ENCODE data around the gene ENGASE.

ENGASE gene

GRCh38 chr17:79089720-79090442 lies 15.3 kb downstream of the ENGASE start:
- Histone ChIP-seq H3K36me3 (replicated peaks in 1 of 2; ENCODE audit: control insufficient read depth in 2 of 2, insufficient read depth in 2 of 2, low read length in 2 of 2) (peaks cover 3 to 9% of the 10 kb centered on the region in 2 donors), H2BK15ac (ENCODE audit: low read length) (no peak overlapping the region), H2AFZ (ENCODE audit: low read length) (no peak overlapping the region), H3K23ac (ENCODE audit: low read depth, low read length, poor library complexity) (no peak overlapping the region), H2BK5ac (ENCODE audit: low read length) (no peak overlapping the region), H3K4me2 (ENCODE audit: insufficient read depth, low read length, poor library complexity, severe bottlenecking) (no peak overlapping the region), H3K4ac (ENCODE audit: low read length) (no peak overlapping the region), H3K79me1 (ENCODE audit: low read depth, low read length) (no peaks in the 10 kb centered on the region), H3K27me3 (ENCODE audit: control insufficient read depth in 3 of 3, insufficient read depth in 3 of 3, low read depth in 1 of 3, low read length in 3 of 3) (peaks cover 0 to 5% (median 0%) of the 10 kb centered on the region in 3 experiments), H2BK12ac (ENCODE audit: low read length) (peak overlapping the region; percentile 73), H3K4me3 (ENCODE audit: low read length in 2 of 2) (no peak overlapping the region), H3K4me1 (ENCODE audit: control insufficient read depth in 2 of 2, insufficient read depth in 1 of 2, low read depth in 1 of 2, low read length in 2 of 2) (peaks cover 0 to 4% of the 10 kb centered on the region in 2 donors), H2BK120ac (ENCODE audit: low read depth, low read length) (no peak overlapping the region), H3K9ac (ENCODE audit: low read depth, low read length, poor library complexity) (peak overlapping the region; percentile 9), H4K8ac (ENCODE audit: low read depth, low read length) (no peak overlapping the region), H4K91ac (ENCODE audit: low read depth, low read length, poor library complexity) (no peak overlapping the region), H3K14ac (ENCODE audit: low read length) (peak overlapping the region; percentile 63), H3K9me3 (replicated peaks in 1 of 2; ENCODE audit: control insufficient read depth in 2 of 2, insufficient read depth in 1 of 2, low read depth in 1 of 2, low read length in 2 of 2) (no peaks in the 10 kb centered on the region), H3K27ac (replicated peaks; ENCODE audit: low read length) (no peak overlapping the region), H2AK5ac (ENCODE audit: low read depth, low read length) (peak overlapping the region; percentile 70), H3K18ac (ENCODE audit: low read length) (peak overlapping the region; percentile 57)
- WGBS, 2 donors (ENCODE audit: extremely low coverage in 2 of 2, insufficient read length in 2 of 2, insufficient replicate concordance in 1 of 2), result no CpG with 5 or more reads among the region's 31 CpGs
- no peak for DNase-seq (ENCODE audit: low spot score)

- Histone ChIP-seq H3K4ac (ENCODE audit: low read length) (no peak overlapping the region), H2BK15ac (ENCODE audit: low read length) (no peak overlapping the region), H2BK12ac (ENCODE audit: low read length) (no peak overlapping the region), H2BK5ac (ENCODE audit: low read length) (peak overlapping the region; percentile 53), H3K14ac (ENCODE audit: low read length) (no peak overlapping the region), H4K8ac (ENCODE audit: low read depth, low read length) (peak overlapping the region; percentile 43), H3K9ac (ENCODE audit: low read depth, low read length, poor library complexity) (no peak overlapping the region), H2BK120ac (ENCODE audit: low read depth, low read length) (no peak overlapping the region), H3K4me2 (ENCODE audit: insufficient read depth, low read length, poor library complexity, severe bottlenecking) (no peak overlapping the region), H3K9me3 (replicated peaks in 1 of 2; ENCODE audit: control insufficient read depth in 2 of 2, insufficient read depth in 1 of 2, low read depth in 1 of 2, low read length in 2 of 2) (no peaks in the 10 kb centered on the region), H3K18ac (ENCODE audit: low read length) (peak overlapping the region; percentile 83), H3K4me3 (ENCODE audit: low read length in 2 of 2) (no peak overlapping the region), H3K23ac (ENCODE audit: low read depth, low read length, poor library complexity) (peak overlapping the region; percentile 85), H4K91ac (ENCODE audit: low read depth, low read length, poor library complexity) (no peak overlapping the region), H3K27me3 (ENCODE audit: control insufficient read depth in 3 of 3, insufficient read depth in 3 of 3, low read depth in 1 of 3, low read length in 3 of 3) (peaks cover 0 to 8% (median 0%) of the 10 kb centered on the region in 3 experiments), H2AK5ac (ENCODE audit: low read depth, low read length) (peak overlapping the region; percentile 75), H3K27ac (replicated peaks; ENCODE audit: low read length) (no peak overlapping the region), H3K36me3 (replicated peaks in 1 of 2; ENCODE audit: control insufficient read depth in 2 of 2, insufficient read depth in 2 of 2, low read length in 2 of 2) (peaks cover 2 to 3% of the 10 kb centered on the region in 2 donors), H3K4me1 (ENCODE audit: control insufficient read depth in 2 of 2, insufficient read depth in 1 of 2, low read depth in 1 of 2, low read length in 2 of 2) (peaks cover 0 to 4% of the 10 kb centered on the region in 2 donors), H2AFZ (ENCODE audit: low read length) (no peak overlapping the region), H3K79me1 (ENCODE audit: low read depth, low read length) (no peaks in the 10 kb centered on the region)
- no CpG with 5 or more reads among the region's 32 CpGs for WGBS, 2 donors (ENCODE audit: extremely low coverage in 2 of 2, insufficient read length in 2 of 2, insufficient replicate concordance in 1 of 2)
- no peak for DNase-seq (ENCODE audit: low spot score)
Measured at GRCh38 chr17:79090443-79091225, 16.0 kb downstream of the ENGASE start.

- Histone ChIP-seq H2AK5ac (ENCODE audit: low read depth, low read length) (peak overlapping the region; percentile 75), H2BK5ac (ENCODE audit: low read length) (peak overlapping the region; percentile 53), H3K4me2 (ENCODE audit: insufficient read depth, low read length, poor library complexity, severe bottlenecking) (no peak overlapping the region), H3K9me3 (replicated peaks in 1 of 2; ENCODE audit: control insufficient read depth in 2 of 2, insufficient read depth in 1 of 2, low read depth in 1 of 2, low read length in 2 of 2) (no peaks in the 10 kb centered on the region), H4K91ac (ENCODE audit: low read depth, low read length, poor library complexity) (peak overlapping the region; percentile 12), H2BK120ac (ENCODE audit: low read depth, low read length) (no peak overlapping the region), H2BK12ac (ENCODE audit: low read length) (no peak overlapping the region), H3K79me1 (ENCODE audit: low read depth, low read length) (no peaks in the 10 kb centered on the region), H3K4ac (ENCODE audit: low read length) (peak overlapping the region; percentile 53), H3K14ac (ENCODE audit: low read length) (no peak overlapping the region), H4K8ac (ENCODE audit: low read depth, low read length) (peak overlapping the region; percentile 43), H3K36me3 (replicated peaks in 1 of 2; ENCODE audit: control insufficient read depth in 2 of 2, insufficient read depth in 2 of 2, low read length in 2 of 2) (peaks cover 2 to 3% of the 10 kb centered on the region in 2 donors), H3K4me1 (ENCODE audit: control insufficient read depth in 2 of 2, insufficient read depth in 1 of 2, low read depth in 1 of 2, low read length in 2 of 2) (peaks cover 0 to 4% of the 10 kb centered on the region in 2 donors), H3K4me3 (ENCODE audit: low read length in 2 of 2) (no peak overlapping the region), H3K23ac (ENCODE audit: low read depth, low read length, poor library complexity) (peak overlapping the region; percentile 85), H3K27ac (replicated peaks; ENCODE audit: low read length) (no peak overlapping the region), H2AFZ (ENCODE audit: low read length) (no peak overlapping the region), H3K18ac (ENCODE audit: low read length) (peak overlapping the region; percentile 83), H2BK15ac (ENCODE audit: low read length) (no peak overlapping the region), H3K9ac (ENCODE audit: low read depth, low read length, poor library complexity) (peak overlapping the region; percentile 2), H3K27me3 (ENCODE audit: control insufficient read depth in 3 of 3, insufficient read depth in 3 of 3, low read depth in 1 of 3, low read length in 3 of 3) (peaks cover 0 to 12% (median 0%) of the 10 kb centered on the region in 3 experiments)
- DNase-seq (ENCODE audit: low spot score), result no peak
- WGBS, 2 donors (ENCODE audit: extremely low coverage in 2 of 2, insufficient read length in 2 of 2, insufficient replicate concordance in 1 of 2), result no CpG with 5 or more reads among the region's 10 CpGs
Measured at GRCh38 chr17:79091226-79091670, 16.6 kb downstream of the ENGASE start.

- H3K4me1 ChIP-seq (ENCODE audit: control insufficient read depth in 2 of 2, insufficient read depth in 1 of 2, low read depth in 1 of 2, low read length in 2 of 2), result peaks cover 0 to 4% of the 10 kb centered on the region in 2 donors
- H3K18ac ChIP-seq (ENCODE audit: low read length), result no peak overlapping the region
- H3K9me3 ChIP-seq (replicated peaks in 1 of 2; ENCODE audit: control insufficient read depth in 2 of 2, insufficient read depth in 1 of 2, low read depth in 1 of 2, low read length in 2 of 2), result no peaks in the 10 kb centered on the region
- H3K4me3 ChIP-seq (ENCODE audit: low read length in 2 of 2), result no peak overlapping the region
- no peak overlapping the region for H3K27ac ChIP-seq (replicated peaks; ENCODE audit: low read length)
- WGBS, 2 donors (ENCODE audit: extremely low coverage in 2 of 2, insufficient read length in 2 of 2, insufficient replicate concordance in 1 of 2), result no CpG with 5 or more reads among the region's 4 CpGs
- H3K79me1 ChIP-seq (ENCODE audit: low read depth, low read length), result no peaks in the 10 kb centered on the region
- H4K8ac ChIP-seq (ENCODE audit: low read depth, low read length), result no peak overlapping the region
- no peak overlapping the region for H2BK12ac ChIP-seq (ENCODE audit: low read length)
- H2BK120ac ChIP-seq (ENCODE audit: low read depth, low read length), result no peak overlapping the region
- H2AK5ac ChIP-seq (ENCODE audit: low read depth, low read length), result no peak overlapping the region
- H3K4me2 ChIP-seq (ENCODE audit: insufficient read depth, low read length, poor library complexity, severe bottlenecking), result no peak overlapping the region
- H3K4ac ChIP-seq (ENCODE audit: low read length), result no peak overlapping the region
- H3K23ac ChIP-seq (ENCODE audit: low read depth, low read length, poor library complexity), result peak overlapping the region; percentile 26
- H2BK5ac ChIP-seq (ENCODE audit: low read length), result no peak overlapping the region
- H4K91ac ChIP-seq (ENCODE audit: low read depth, low read length, poor library complexity), result no peak overlapping the region
- peaks cover 0 to 12% (median 2%) of the 10 kb centered on the region in 3 experiments for H3K27me3 ChIP-seq (ENCODE audit: control insufficient read depth in 3 of 3, insufficient read depth in 3 of 3, low read depth in 1 of 3, low read length in 3 of 3)
- H2BK15ac ChIP-seq (ENCODE audit: low read length), result no peak overlapping the region
- H3K14ac ChIP-seq (ENCODE audit: low read length), result no peak overlapping the region
- peaks cover 2 to 3% of the 10 kb centered on the region in 2 donors for H3K36me3 ChIP-seq (replicated peaks in 1 of 2; ENCODE audit: control insufficient read depth in 2 of 2, insufficient read depth in 2 of 2, low read length in 2 of 2)
- H3K9ac ChIP-seq (ENCODE audit: low read depth, low read length, poor library complexity), result no peak overlapping the region
- no peak for DNase-seq (ENCODE audit: low spot score)
- no peak overlapping the region for H2AFZ ChIP-seq (ENCODE audit: low read length)
Measured at GRCh38 chr17:79092567-79092966, 17.9 kb downstream of the ENGASE start.

Measured in neuronal stem cell (in vitro differentiated cells).